Measurements from ENCODE around the gene SYT7.
"Not testable (repeated sequence)": the region's sequence is repeated elsewhere in the genome, so short reads cannot be mapped to it uniquely, and the experiment has no call there.

Gene SYT7, protein sequence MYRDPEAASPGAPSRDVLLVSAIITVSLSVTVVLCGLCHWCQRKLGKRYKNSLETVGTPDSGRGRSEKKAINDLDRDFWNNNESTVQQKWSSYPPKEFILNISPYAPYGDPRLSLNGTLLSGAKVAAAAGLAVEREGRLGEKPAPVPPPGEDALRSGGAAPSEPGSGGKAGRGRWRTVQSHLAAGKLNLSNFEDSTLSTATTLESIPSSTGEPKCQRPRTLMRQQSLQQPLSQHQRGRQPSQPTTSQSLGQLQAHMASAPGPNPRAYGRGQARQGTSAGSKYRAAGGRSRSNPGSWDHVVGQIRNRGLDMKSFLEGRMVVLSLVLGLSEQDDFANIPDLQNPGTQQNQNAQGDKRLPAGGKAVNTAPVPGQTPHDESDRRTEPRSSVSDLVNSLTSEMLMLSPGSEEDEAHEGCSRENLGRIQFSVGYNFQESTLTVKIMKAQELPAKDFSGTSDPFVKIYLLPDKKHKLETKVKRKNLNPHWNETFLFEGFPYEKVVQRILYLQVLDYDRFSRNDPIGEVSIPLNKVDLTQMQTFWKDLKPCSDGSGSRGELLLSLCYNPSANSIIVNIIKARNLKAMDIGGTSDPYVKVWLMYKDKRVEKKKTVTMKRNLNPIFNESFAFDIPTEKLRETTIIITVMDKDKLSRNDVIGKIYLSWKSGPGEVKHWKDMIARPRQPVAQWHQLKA

DNA sequence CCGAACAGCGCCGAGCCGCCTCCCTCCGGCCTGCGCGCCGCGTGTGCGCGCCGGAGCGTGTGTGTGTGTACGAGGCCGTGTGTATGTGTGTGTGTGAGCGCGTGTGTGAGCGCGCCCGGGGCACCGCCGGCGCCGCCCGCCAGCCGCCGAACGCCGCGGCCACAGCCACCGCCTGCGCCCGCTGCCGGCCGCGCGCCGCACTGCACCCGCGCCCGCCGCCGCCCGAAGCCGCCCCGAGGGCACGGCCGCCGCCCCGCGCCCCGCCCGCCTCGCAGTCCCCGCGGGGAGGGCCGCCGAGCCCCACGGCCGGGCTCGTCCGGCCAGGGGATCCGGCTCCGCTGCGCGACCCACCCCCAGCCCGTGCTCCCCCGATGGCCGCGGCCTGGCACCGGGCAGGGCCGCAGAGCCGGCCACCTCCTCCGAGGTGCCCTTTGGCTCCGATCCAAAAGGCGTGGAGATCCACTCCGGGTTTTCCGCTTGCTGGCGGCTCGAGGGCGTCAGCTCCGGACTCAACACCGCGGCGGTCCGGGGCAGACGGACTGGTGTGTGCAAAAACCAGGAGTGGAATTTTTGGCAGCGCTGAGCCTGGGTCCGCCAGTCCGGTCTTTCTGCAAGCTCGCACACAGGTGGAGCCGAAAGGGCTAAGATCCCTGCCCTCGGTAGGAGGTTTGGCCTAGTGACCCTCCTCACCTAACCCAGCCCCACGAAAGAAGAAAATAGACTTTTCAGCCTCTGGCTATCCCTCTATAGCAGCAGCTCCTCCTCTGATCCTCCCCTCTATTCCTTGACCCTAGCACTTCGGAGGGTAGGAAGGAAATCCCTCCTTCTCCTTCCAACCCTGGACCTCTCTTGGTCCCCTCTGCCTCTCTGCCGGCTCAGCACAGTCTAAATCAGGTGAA is at the start of gene SYT7:
Gene SYT7, minus strand, starts transcription at position 47 of the 899 bp plus-strand sequence. CDS start 256 bp downstream, outside the sequence.
- peak; percentile 86 to 88 for DNase-seq (ENCODE audit: low read depth in 2 of 2)

DNA sequence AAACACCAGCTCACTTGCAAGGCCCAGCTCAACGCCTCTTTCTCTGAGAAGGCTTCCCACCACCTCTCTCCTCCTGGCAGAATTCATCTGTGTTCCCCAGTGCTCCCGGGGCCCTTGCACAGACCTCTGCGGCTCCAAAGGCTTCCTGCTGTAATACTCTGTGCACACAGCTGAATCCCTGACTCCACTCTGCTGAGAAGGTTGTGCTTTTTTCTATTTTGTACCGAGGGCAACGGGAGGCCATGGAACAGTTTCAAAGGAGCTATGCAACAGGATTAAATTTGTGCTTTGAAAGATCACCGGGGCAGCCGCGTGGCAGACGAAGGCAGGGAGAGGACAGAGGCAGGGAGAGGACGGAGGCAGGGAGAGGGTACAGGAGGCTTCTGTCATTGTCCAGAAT is 49.2 kb upstream of the SYT7 start:
- no peak for DNase-seq (ENCODE audit: low read depth in 2 of 2)

DNA sequence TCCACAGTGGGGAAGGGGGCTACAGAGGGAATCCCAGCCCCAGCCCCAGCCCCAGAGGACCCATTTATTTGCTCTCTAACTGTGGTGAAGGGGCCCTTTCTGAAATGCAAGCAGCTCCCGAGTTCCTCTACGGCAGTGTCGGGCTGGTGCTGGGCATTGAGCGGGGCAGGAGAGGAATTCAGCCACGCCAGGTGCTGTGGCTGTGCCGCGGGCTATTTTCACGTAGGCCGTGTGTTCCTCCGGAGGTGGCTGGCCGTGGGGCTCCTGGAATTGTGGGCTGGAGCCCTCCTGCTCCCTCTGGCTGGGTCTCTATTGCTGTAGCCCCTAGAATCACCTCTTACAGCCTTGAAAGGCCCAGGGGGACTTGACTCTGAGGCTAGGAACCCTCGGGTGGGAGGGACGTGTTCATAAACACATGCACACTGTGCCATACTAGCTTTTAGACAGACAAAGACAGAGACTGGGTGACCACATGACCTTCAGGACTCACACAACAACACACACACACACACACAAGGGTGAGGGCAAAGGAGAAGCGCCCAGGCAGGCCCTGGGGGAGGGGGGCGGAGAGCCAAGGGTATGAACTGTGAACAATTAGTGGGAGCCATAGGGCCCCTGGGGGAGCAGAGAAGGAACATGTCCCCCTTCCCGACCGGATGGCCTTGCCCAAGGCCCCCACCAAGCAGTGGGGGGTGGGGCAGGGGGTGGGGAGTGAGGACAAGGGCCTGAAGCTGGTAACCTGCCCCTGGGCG is 48.4 kb upstream of the SYT7 start:
- no peak for DNase-seq (ENCODE audit: low read depth in 2 of 2)

DNA sequence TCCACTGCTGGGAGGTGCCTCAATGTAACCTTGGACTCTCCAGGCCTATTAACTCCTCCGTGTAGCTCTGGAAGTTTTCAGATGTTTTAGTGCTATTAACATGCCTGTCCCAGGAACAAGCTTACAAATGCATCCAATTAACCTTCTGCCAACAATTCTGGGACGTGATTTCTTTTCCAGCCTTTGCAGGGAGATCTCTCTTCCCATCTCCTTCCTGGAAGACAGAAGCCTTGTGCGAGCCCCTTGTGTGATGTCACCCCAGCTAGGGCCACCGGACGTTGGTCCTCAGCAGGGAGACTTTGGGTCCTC is 47.7 kb upstream of the SYT7 start:
- no peak for DNase-seq (ENCODE audit: low read depth in 2 of 2)

DNA sequence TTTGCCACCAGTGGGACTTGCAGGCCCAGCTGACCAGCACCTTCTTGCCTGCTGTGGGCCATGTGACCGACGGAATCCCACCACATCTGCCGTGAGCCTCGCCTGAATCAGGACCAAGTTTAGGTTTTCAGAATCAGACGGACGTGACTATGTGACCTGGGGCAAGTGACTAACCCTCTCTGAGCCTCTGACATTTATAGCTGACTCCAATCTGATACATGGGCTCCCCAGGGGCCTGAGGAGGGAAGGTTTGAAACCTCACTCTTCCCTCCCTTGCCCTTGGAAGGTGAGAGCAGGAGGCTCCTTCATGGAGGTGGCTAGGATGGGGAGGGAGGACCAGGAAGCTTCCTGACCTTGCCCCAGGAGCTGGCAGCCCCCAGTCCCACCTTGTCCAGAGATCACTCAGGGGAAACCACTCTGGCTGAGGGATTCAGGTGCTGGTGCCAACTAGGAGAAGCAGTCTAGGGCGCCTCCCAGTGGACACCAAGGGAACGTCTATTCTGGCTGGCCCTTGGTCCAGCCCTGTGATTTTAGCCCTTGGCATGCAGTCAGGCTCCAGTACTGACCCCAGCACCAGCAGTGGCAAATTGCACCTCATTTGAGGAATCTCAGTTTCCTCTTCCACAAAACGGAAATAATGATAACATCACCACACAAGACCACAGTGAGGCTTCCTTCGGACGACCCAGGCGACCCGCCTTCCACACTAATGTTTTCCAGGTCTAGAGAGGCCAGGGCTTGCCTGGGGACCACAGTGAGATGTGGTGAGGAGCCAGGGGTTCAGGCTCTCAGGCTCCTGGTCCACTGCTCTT is 47.2 kb upstream of the SYT7 start:
- DNase-seq (ENCODE audit: low read depth in 2 of 2): no peak

DNA sequence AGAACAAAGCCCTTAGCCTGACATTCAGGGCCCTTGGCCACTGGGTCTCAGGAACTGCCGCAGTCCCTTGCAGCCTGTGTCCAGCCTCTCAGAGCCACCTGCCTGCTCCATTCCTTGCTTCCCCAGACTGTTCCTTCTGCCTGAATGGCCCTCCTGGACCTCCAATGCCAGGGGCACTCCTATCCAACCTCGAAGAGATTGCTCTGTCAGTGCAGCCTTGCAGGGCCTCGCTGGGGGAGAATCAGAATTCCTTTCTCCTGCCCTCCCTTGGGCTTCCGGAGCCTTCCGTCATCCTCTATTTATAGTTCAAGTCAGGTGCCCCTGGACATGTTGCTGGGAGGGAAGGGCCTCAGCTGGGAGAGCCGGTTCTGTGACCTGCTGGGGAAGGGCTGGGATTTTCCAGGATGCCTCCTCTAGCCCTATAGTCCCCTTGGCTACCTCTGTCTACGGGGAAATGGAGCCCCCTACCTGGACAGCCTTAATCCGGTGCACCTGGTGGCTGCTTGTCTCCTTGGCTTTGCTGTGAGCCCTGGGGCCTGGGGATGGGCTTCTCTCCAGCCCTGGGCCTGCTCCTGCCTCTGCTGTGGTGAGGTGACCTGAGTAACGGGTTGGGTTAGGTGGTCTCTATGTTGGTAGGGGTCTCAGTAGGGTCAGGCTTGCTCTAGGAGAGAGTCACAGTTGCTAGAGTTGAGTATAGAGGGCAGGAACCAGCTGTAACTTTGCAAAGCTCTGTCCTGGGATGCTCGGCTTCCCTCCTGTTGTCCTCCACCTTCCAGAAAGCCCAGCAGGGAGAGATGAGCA is 45.9 kb upstream of the SYT7 start:
- DNase-seq (ENCODE audit: low read depth in 2 of 2): no peak

DNA sequence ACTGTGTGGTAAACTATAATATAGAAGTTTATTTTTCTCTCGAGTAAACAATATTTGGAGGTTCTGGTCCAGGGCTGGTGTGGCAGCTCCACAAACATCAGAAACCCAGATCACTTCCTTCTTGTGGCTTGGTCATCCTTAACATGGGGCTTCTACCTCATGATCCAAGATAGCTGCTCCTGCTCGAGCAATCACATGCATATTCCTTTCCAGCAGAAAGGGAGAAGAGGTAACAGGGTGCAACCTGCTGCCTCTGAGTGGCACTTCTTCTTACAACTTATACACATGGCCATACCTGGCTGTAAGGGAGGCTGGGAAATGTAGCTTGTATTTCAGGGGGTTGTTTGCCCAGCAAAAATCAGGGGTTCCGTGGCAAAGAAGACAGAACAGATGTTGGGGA is 44.6 kb upstream of the SYT7 start:
- no peak for DNase-seq (ENCODE audit: low read depth in 2 of 2)

DNA sequence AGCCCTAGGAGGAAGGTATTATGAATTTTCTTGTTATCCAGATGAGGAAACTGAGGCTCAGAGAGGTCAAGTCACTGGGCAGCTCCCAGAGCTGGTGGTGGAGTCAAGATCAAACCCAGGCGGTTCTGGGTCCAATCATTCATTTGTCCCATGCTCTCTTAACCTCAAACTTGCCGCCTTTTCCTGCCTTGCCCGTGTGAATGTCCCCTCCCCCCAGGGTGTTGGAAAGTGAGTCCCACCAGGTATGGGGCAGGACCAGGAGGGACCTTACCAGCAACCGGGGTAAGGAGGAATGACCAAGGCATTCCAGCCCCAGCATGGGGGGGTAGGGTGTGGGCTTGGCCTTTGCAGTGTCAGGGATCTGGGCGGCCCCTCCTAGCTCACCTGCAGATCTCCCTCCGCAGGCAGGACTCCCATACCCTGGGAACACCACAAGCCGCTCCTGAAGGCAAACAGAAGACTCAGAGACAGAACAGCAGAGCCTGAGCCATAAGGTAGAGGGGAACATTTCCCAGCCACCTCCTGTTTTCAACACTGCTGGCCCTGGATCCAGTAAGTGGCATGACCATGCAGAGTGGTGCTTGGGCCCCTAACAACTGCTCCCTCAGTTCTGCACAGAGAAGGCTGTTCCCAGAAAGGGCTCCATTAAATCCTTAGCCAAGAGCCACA is 41.2 kb upstream of the SYT7 start:
- no peak for DNase-seq (ENCODE audit: low read depth in 2 of 2)

DNA sequence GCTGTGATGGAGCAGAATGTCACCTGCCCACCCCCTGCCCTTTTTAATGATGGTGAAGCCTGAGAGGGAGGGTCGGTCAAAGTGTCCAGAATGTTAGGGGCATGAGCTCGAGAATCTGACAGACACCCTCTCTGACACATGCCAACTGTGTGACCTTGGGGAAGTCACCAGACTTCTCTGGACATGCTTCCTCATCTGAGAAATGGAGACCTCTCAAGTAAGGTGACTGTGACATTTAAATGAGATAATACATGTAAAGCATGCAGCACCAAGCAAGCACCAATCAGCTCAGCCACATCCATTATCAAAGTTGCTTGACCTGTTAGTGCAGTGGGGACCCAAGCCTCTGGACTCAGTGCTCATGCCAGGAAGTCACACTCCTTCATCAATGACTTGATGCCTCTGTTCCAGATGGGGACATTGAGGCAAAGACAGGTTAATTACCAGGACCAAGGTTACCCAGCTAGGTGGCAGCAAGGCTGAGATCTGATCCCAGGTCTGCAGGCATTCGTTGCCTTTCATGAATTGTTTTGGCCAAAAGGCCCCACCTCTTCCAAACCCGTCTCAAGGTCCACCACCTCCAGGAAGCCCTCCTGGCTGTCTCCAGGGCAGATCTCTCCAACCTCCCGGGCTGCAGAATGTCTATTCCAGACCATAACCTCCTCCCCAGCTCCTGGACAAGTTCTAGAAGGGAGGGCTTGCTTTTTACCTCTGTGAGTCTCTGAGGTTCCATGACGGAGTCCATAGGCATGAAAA is 38.8 kb upstream of the SYT7 start:
- no peak for DNase-seq (ENCODE audit: low read depth in 2 of 2)

DNA sequence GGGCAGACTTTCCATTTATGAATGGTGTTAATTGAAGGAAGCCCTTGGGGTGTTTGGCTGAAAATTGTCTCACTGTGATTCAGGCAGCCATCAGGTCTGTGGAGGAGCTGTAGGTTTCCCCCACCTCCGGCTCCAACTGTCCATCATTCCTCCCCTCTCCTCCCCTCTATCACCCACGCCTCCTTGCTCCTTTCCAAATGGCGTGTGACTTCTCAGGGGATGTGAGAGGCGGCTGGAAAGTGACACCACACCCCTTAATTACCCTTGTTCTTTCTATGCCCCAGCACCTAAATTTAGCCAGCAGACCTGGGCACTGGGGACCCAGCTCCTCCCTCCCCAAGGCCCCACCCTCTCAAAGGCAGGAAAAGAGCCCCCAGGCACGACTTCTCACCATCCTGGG is 38.1 kb upstream of the SYT7 start:
- no peak for DNase-seq (ENCODE audit: low read depth in 2 of 2)

DNA sequence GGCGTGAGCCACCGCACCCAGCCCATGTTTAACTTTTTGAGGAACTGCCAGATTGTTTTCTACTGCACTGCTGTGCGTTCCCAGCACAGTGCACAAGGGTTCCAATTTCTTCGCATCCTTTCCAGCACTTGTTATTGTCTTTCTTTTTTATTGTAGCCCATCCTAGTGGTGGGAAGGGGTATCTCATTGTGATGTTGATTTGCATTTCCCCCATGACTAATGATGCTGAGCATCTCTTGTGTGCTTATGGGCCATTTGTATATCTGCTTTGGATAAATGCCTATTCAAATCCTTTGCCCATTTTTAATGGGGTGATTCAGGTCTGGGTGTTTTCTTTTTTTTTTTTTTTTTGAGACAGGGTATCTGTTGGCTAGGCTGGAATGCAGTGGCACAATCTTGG is 36.6 kb upstream of the SYT7 start:
- DNase-seq (ENCODE audit: low read depth in 2 of 2): no peak

DNA sequence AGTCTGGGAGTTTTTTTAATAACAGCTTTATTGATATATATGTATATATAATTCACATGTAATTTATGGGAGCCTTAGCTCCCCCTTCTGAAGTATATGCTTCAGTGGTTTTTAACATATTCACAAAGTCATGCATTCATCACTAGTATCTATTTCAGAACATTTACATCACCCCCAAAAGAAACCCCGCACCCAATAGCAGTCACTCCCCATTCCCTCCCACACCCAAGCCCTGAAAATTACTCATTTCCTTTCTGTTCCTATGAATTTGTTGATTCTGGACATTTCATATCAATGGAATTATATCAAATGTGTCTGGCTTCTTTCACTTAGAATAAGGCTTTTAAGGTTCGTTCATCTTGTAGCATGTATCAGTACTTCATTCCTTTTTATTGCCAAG is 35.6 kb upstream of the SYT7 start:
- DNase-seq (ENCODE audit: low read depth in 2 of 2): no peak

DNA sequence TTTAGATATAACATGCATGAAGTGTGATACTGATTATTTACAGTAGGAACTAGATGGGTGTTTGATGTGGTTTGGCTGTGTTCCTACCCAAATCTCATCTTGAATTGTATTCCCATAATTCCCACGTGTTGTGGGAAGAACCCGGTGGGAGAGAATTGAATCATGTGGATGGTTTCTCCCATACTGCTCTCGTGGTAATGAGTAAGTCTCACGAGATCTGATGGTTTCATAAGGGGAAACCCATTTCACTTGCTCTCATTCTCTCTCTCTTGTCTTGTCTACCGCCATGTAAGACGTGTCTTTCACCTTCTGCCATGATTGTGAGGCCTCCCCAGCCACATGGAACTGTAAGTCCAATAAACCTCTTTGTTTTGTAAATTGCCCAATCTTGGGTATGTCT is 33.9 kb upstream of the SYT7 start:
- DNase-seq (ENCODE audit: low read depth in 2 of 2): not testable (repeated sequence)

DNA sequence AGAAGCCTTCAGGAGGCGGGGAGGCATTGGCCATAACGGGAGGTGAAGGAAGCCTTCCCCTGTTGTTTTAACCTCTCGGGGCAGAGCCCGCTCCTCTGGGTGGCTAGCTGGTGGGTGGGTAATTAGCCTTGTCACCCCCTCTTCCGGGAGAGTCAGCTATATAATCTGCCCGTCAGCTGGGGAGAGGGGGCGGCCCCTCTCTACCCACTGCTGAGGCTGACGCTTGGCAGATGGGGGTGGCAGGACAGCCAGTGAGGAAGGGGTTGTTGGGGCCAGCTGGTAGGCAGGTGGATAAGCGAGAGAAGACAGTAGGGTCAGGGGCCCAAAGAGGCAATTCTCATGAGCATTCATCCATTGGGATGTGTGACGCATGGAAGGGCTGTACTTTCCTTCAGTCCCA is 33.0 kb upstream of the SYT7 start:
- no peak for DNase-seq (ENCODE audit: low read depth in 2 of 2)

DNA sequence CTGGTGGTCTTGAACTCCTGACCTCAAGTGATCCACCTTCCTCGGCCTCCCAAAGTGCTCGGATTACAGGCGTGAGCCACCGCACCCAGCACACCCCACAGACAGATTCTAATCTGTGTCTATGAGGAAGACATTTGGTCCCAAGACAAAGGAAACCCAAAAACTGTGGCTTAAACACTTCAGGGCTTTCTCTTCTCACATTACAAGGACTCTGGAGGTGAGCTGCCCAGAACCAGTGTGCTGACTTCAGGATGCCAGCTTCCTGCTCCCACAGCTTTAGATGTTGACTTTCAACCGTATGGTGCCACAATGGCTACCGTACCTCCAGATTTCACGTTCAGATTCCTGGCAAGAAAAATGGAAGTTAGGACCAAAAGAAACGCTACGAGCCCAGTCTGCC is 32.2 kb upstream of the SYT7 start:
- DNase-seq (ENCODE audit: low read depth in 2 of 2): no peak

DNA sequence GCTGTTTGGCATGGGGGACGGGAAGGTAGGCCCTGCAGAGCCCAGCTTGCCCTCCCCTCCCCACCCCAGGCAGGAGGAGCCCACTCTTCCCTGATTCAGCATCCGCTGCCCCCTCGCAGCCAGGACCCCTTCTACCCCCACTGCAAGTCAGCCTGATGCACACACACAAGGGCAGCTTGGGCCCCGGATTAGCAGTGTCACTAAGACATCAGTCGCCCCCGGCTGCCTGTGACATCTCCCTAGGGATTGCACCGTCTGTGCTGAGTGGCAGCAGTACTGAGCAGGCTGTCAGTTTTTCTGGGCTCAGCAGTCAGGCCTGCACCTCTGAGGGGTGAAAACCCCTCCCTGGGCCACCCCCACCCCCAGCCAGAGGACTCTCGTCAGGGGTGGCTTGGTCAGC is 30.4 kb upstream of the SYT7 start:
- no peak for DNase-seq (ENCODE audit: low read depth in 2 of 2)

DNA sequence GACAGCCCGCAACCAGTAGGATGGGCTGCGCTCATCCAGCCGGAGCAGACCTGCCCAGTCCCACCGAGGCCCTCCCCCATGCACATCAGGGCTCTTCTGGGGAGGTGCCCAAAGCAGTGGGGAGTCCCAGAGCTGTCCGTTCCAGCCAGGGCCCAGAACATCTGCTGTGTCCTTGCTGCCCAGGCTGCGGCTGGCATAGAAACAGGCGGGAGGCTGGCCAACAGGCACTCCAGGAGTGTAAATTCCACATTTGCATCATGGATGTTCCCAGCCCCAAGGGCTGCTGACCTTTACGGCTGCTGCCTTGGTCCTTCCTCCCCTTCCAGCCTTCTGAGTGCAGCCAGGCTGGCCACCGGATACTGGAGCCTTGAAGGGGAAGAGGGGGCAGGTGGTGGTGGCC is 30.0 kb upstream of the SYT7 start:
- no peak for DNase-seq (ENCODE audit: low read depth in 2 of 2)

DNA sequence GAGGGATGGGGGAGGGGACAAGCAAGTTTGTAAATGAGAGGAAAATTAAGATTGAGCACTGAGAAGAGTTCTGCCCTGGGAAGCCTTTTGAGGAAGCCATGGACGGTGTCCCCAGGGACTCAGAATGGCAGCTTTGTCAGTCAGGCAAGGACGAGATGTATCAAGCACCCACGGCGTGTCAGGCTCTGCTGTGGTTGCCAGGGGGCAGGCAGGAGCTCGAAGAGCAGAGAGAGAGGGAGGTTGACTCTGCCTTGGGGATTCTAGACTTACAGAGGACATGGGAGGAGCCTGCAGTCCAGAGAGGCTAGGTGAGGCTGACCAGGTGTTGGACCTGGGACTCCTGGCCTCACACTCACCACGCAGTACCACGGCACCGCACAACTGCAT is 29.1 kb upstream of the SYT7 start:
- no peak for DNase-seq (ENCODE audit: low read depth in 2 of 2)

Data from stimulated activated CD8-positive, alpha-beta memory T cell treated with anti-CD3 and anti-CD28 coated beads, Interleukin-15, amount 100 ng/mL, for 48 hours (primary cell).